Amygdala (tissue), 56 donors: ENCODE data around the gene TARS3.
A peak's percentile ranks its signal among the peaks of the same experiment; 100 is the strongest.
"Not testable (repeated sequence)": the region's sequence is repeated elsewhere in the genome, so short reads cannot be mapped to it uniquely, and the experiment has no call there.

ENCODE experiments used
- DNase-seq, 56 donors: peaks; one replicate each; lab custom pipeline; 2025; lab: John Stamatoyannopoulos, UW

Gene TARS3

GRCh38 chr15:101633356-101633755, 90.9 kb downstream of the TARS3 start:
- DNase-seq, result no peak

- not testable (repeated sequence) for DNase-seq
These were observed 97.5 kb downstream of the TARS3 start for GRCh38 chr15:101626729-101627128.

DNA sequence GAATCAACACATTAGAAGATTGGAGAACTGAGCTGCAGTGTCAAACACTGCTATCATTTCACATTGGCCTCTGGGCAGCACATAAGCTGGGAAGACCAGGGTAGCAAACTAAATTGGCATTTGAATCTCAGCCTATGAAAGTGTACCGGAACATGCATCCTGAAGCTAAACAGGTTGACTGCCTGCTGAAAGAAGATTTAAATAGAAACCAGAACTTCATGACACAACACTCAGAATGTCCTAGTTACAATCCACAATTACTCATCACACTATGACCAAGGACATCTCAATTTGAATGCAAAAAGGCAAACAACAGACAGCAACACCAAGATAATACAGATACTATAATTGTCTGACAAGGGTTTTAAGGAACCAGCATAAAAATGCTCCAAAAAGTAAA, 98.3 kb downstream of the TARS3 start:
- no peak for DNase-seq

GRCh38 chr15:101625184-101625583, 99.1 kb downstream of the TARS3 start:
- no peak for DNase-seq

- no peak for DNase-seq
These were observed 100.6 kb downstream of the TARS3 start for GRCh38 chr15:101623367-101624304.

- no peak for DNase-seq
These were observed 102.3 kb downstream of the TARS3 start for GRCh38 chr15:101621961-101622360.

DNA sequence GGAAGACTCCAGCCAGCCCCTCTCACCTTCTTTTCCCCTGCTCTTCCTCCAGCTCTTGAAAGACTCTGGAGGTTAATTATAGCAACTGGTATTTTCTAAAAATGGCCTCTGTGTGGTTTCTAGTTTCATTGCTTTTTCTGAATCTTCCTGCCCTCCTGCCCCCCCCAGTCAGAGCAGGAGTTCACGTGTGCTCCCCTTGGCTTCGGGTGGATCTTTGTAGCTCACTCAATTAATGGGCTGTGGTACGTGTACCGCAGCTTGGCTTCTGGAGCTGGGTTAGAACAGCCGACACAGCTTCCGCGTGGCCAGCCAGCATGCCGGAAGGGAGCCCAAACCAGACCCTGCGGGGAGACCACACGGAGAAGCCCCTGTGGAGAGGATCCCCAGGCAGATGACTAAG, 103.6 kb downstream of the TARS3 start:
- DNase-seq, result no peak

DNA sequence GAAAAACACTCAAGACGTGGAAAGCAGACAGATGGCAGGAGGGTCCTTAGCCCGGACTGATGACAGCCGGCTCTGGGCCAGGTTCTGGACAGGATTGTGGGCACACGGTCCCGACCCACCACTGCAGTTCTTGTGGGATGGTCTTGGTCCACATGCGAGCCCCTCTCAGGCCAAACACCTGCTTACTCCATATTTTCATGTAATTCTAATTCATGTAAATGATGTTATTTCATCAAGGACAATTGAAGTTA, 104.7 kb downstream of the TARS3 start:
- DNase-seq, result no peak

- DNase-seq, result no peak
These were observed 105.2 kb downstream of the TARS3 start for GRCh38 chr15:101618851-101619614.

- no peak for DNase-seq
These were observed 106.2 kb downstream of the TARS3 start for GRCh38 chr15:101618076-101618475.

DNA sequence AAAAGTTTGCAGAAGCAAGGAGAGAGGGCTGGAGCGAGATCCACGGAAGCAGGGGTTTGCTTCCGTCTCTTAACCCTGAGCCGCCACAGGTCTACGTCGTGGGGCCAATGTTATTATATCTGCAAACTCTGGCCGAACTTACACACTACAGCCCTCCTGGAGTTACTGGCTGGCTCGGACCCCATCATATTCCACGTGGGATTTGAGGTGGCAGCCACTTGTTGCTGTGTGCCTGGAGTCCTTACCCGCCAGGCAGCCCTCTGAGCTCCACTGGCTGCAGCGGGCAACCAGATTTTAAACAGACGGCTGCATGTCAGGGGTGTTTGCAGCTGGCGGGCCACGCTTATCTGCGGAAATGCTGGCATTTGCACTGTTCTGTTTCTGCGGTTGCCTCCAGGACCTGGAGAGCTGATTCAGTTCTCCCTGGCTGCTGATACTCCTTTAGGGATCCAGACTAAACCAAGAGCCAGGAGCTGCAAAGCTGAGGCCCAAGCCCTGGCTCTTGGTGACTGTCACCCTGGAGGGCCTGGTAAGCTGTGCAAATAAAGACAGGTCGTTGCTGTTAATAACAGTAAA, 106.8 kb downstream of the TARS3 start:
- DNase-seq, result no peak

DNA sequence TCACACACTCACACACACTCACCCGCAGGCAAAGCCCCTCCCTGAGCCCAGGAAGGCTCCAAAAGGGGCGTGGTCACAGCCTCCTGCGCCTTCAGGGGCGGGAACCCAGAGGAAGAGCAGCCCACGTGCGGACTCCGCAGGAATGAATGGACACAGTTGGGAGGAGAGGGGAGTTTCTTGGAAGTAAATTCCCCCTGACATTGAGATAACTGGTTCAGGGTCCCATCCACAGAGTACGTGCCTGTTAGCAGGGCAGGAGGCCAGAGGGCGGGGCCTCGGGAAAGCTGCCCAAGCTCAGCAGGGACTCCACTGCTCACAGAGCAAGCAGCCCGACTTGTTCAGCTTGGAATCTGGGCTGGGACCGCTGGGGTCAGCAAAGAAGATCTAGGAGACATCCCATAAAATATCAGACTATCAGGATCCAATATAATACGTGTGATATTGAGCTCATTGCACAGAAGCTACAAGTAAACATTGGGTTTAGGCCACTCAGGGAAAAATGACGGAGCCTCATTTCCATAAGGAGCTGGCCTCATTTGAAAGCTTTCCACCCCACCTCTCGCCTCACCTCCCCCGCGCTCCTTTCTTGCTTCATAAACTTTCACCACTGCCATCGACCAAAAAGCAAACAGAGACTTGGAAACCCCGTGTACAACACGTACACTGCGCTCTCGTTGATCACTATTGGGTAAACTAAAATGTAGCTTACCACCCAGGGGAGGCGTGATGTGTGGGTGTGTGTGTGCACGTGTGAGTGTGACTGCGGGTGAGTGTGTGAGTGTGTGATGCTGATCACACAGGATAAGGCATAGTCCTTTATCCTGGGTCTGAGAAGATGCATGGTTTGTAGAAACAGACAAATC, 108.1 kb downstream of the TARS3 start:
- DNase-seq, result no peak

GRCh38 chr15:101615414-101615985, 108.8 kb downstream of the TARS3 start:
- DNase-seq, result no peak

- no peak for DNase-seq
These were observed 109.5 kb downstream of the TARS3 start for GRCh38 chr15:101614761-101615160.

DNA sequence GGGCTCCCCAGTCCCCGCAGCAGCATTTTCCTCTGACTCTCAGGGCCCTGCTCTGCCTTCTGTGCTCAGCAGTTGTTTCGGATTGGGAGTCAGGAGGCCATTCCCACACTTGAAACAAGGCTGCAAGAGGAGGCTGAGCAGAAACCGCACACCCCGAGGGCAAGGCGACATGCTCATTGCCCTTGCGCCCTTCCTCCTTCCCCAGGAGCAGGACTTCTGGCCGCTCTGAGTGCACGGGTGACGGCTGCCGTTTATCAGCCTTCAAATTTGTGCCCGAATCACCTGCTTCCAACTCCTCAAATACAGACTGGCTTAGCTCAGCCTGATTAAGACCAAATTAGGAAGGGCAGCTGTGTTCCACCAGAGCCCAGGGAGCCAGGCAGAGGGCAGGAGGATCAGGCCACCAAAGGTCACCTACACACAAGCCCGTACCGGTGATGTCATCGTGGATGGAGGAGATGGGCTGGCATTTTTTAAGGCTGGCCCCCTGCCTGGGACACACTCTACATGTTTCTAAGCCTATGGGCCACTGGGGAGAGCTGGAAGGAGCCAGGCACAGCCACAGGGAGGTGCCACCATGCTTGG, 110.2 kb downstream of the TARS3 start:
- no peak for DNase-seq

DNA sequence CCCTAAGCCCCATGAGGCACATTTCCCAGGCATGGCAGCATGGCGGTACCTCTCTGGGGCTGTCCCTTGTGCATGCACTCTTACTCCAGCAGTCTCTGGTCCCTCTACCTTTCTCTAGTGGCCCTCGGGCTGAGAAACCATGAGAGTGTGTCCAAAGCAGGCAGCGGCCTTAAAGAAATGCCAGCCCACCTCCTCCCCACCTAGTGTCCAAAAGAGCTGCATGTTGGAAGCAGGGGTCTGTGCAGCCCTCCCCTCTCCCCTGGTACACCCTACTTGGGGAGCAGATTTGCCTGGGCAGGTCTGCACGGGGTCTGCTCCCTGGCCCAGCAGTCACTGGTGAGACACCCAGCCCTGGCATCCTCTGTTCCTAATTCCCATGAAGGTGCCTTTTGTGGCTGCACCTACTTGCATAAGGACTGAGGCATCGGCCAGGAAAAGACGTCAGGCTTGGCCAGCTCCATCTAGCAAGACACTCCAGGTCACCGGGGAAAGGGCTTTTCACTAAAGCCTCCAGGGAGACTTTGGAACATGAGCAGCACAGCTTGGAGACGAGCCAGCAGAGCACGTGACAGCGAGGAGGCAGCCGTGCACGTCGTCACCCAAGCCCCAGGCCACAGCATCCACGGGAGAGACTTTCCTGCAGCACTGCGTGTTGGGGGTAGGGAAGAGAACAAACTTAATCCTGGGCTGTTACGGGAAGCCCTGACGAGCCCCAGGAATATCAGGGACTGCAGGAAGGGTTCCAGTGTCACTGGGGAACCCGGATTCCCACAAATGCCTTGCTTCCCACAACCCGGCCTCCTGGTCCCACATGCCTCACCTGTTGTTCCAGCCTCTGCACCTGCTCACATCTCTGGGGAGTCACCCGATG, 110.9 kb downstream of the TARS3 start:
- DNase-seq, result peak in 38 of 56 donors; percentile 6 to 82 (median 37)

DNA sequence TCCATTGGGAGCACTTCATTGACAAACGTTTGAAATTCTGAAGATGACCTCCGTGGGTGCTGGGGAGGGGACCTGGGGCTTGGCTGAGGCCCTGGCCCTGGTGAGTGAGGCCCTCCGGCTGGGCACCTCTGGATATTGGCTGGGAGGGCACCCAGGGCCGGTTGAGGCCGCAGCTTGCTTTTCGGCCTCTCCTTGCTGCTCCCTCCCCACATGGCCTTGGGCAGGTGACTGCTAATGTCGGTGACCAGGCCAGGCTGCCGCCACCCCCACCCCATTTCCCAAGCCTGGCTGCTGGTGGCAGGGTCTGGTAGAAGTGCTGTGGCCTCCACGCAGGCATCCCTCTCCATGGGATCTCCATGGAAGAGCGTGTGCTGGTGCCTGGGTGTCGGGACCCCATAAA, 111.6 kb downstream of the TARS3 start:
- DNase-seq, result no peak

DNA sequence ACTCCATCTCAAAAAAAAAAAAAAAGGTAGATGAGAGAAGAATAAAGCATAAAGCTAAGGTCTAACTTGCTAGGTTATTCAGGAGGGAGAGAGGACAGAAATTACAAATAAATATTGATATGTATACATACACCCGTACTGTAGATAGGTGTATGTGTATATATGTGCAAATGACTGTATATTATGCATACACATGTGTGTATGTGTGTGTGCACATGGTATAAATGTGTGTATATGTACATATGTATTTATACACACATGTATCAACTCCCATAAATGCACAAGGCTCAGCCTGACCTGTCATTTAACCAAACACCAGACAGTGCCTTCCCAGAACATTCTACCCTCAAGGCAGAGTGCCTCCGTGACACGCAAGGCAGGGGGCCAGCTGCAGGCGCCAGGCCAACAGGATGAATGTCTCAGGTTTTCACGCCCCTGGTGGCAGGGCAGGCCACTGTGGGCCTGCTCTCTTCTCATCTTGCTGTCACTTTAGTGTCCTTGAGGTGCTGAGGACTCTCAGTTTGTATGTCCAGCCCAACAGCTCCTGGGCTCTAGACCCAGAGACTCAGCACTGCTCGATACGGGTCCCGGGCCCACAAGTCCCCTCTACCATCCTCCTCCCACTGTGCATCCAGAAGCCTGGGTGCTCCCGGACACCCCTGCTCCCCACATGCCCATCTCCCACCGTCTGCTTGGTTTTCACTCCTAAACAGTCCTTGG, 112.5 kb downstream of the TARS3 start:
- no peak for DNase-seq
